ENCODE data around the gene FLVCR2. TPM values are rescaled to one million over a fixed set of nuclear protein-coding genes. Genes with fewer than 3 reads are reported as not detected.

The FLVCR2 gene
- 10 to 100 TPM; 11.5 to 21.8 (median 12.3) TPM for total RNA-seq

- TF ChIP-seq CTCF (IDR thresholded peaks at IDR 0.05; ENCODE audit: low read depth): no peak
These were observed at the start of gene FLVCR2 for GRCh38 chr14:75578102-75578785. Gene FLVCR2, plus strand, starts transcription at chr14:75578620. Its CDS starts 353 bp downstream, at chr14:75578973.

GRCh38 chr14:75531256-75531655, 47.2 kb upstream of the FLVCR2 start:
- no peak for TF ChIP-seq CTCF (IDR thresholded peaks at IDR 0.05; ENCODE audit: low read depth)

GRCh38 chr14:75531660-75532317, 46.6 kb upstream of the FLVCR2 start:
- no peak for TF ChIP-seq CTCF (IDR thresholded peaks at IDR 0.05; ENCODE audit: low read depth)

GRCh38 chr14:75533791-75534555, 44.4 kb upstream of the FLVCR2 start:
- TF ChIP-seq CTCF (IDR thresholded peaks at IDR 0.05; ENCODE audit: low read depth): no peak

- no peak for TF ChIP-seq CTCF (IDR thresholded peaks at IDR 0.05; ENCODE audit: low read depth)
These were observed 43.1 kb upstream of the FLVCR2 start for GRCh38 chr14:75535164-75535898.

- no peak for TF ChIP-seq CTCF (IDR thresholded peaks at IDR 0.05; ENCODE audit: low read depth)
These were observed 41.3 kb upstream of the FLVCR2 start for GRCh38 chr14:75537071-75537470.
